Nucleus accumbens (tissue), 56 donors: ENCODE measurements around the gene GABRG1.

ENCODE experiments used
- DNase-seq, 56 donors: peaks; one replicate each; lab custom pipeline; 2025; lab: John Stamatoyannopoulos, UW

Gene GABRG1

DNA sequence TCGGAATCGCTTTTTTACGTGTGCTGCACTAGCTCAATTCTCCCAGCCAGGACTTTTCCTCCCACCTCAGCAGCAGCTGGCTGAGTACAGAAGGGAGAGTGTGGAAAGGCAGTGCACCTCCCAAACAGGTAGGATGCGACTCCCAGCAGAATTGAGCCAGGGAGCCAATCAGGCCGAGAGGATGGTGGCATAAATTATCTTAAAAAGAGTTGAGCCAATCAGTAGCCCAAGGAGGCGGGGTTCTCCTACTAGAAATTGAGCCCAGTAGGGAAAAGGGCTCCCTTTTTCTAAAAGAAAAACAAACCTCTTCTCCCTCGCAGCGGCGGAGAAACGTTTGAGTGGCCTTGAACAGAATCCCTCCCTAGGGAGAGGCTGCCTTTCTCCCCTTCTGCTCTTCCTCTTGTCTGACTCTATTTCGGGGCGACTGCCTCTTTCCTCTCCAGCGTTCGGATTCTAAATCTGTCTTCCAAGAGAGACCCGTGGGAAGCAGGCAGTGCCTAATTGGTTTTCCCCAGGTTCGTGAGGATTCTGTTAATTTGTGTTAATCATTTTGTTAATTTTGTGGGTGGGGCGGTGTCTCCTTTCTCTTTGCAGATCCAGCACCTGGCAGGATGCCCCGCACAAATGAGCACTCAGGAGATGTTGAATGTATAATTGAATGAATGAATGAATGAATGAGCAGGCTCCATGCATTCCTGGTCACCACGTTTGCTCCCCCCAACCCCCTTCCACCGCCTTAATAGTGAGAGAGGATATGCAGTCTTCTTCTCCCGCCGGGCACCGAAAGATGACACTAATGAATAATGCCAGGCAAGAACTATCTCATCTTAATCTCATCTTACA, at the start of gene GABRG1:
GABRG1 (minus strand) TSS at position 142 of the 843 bp plus-strand sequence; CDS start at position 1, 141 bp downstream.
- peak in 54 of 56 donors; percentile 1 to 88 (median 48) for DNase-seq

GRCh38 chr4:46146993-46147392, 23.1 kb upstream of the GABRG1 start:
- no peak for DNase-seq

DNA sequence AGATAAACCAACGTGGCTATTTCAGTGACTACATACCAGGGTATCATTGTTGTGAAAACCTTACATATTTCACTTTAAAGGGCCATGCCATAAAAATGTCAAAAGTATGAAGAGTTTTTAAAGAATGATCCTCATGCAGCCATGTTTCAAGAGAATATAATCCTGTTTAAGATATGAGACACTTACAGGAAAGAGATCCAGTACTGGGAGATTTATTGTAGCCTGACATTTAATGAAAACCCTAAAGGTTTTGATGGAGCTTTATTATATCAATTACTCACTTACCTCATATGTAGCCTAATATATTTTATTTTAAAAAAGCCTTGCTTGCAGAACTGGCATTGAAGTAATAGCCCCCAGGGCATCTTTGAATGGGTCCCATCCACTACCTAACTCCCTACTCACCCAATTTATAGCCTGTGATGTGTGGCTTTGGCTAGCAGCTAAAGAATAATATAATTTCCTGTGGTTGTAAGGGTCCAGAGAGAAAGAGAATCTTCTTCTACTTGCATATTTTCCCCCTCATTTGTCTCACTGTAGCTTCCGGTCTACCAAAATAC, 7.7 kb upstream of the GABRG1 start:
- no peak for DNase-seq

DNA sequence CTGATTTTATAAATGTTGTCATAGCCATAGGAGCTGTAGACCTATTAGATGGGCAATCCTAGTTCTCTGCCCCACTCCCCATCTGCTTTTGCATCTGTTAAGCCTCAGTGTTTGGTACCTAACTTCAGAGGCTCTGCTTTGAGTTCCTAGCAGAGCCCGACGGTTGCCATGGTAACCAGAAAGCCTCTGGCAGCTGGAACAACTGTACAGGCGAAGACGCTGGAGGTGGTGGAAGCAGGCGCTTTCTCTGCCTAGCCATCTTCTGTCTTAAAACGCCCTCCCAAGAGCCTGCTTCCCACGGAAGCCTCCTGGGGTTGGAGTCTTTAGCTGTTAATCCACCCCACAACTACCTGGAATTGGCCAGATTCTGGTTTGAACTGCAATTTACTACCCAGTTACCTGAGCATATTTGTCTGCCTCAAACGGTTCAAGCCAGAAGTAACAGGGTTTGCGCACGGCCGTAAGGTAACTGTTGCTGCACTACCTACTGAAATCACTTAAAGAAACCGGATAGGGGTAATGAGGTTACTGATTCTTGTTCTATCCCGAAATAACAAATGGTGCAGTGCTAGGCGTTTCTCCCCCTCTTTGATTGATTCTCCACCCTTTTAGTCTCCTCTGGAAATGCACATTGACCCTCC, 1.0 kb upstream of the GABRG1 start:
- peak in 50 of 56 donors; percentile 1 to 84 (median 38) for DNase-seq

DNA sequence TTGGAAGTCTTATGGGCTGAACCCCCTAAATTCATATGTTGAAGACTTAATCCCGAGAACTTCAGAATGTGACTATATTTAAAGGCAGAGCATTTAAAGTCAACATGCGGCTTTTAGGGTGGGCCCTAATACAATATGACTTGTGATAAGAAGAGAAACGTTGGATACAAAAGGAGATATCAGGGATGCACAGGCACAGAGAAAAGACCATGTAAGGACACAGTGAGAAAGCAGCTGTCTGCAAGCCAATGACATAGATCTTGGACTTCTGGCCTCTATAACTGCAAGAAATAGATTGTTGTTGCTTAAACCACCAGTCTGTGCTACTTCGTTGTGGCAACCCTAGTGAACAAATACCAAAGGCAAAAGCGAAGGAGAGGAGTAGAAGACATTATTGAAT, 42.2 kb downstream of the GABRG1 start:
- no peak for DNase-seq

GRCh38 chr4:46081248-46081647, 42.6 kb downstream of the GABRG1 start:
- no peak for DNase-seq

GRCh38 chr4:46073778-46074177, 50.1 kb downstream of the GABRG1 start:
- DNase-seq = no peak

DNA sequence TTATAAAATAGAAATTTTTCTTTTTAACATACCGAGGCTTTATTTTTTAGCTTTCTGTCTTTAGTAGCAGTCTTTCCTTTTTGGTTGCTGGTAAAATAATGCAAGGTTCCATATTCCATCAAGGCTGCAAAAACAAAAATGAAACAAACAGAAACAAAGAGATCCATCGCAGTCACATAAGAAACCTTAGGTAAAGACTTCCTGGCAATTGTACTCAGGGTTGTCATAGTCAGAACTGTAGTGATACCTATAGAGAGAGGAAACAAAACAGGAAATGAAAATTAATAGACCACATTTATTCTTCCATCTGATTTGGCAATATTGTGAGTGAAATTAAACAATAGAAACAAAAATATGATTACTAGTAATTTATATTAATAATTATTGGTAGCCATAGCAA, 72.5 kb downstream of the GABRG1 start:
- no peak for DNase-seq

DNA sequence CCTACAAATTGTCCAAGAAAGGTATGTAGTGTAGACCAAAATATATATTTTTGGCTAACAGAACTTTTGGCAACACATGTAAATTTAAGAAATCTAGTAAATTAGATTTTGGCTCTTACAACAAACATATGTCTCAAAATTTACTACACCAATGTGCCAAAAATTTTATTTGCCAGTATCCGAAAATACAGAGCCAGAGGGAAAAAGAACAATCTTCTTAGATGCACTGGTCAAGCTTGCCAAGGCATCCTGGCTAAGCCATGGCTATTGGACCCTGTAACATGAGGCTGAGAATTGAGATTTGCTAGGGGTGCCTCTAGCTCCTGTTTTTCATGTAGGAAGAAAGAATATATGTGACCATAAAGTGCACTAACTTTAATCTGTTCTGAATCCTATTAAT, 91.8 kb downstream of the GABRG1 start:
- no peak for DNase-seq

DNA sequence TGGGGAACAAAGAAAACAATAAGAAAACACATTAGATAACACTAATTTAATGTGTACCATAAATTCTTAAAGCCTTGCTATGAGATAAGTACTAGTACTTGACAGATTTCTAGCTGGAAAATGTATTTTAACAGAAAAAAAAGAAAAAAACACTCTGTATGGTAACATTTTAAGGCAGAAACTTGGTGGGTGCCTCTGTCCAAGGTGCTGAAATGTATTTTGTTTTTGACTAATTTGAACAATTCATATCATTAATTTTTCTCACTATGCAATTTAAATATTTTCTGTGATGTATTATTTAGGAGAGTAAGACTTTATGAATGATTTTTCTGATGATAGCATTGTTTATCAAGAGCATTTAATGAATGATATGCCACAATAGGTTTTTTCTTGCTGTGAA, 107.5 kb downstream of the GABRG1 start:
- no peak for DNase-seq

GRCh38 chr4:45992728-45993127, 131.1 kb downstream of the GABRG1 start:
- DNase-seq = no peak

DNA sequence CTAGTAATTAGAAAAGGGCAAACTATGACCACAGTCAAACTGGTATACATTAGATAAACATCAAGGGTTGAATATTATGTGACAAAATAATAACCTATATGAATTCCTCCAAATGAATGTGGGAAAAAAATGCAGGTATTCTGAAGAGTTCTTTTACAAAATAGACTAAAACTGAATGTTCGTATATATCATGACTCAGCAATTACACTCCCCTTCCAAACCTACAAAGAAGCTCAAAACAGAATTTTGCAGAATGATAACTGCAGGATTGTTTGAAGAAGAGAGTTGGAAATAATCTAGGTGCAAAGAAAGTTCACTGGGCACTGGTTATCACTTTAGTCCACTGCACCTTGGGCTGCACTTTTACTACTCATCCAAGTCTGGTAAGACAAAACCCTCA, 134.1 kb downstream of the GABRG1 start:
- DNase-seq = no peak

DNA sequence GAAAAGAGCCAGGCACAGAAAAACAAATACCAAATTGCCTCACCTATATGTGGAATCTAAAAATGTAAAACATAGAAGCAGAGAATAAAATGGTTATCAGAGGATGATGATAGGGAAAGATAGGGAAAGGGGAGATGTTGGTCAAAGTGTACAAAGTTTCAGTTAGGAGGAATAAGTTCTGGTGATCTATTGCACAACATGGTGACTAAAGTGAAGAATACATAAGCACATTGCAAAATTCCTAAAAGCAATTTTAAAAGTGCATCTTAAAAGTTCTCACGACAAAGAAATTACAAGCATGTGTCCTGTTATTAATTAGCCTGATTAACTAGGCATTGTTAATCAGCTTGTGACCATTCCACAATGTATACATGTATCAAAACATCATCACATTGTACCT, 136.0 kb downstream of the GABRG1 start:
- no peak for DNase-seq
